Transverse colon (tissue), 4 donors: ENCODE results near the gene FLVCR1.

Source experiments
- CTCF ChIP-seq, 5 experiments: fragments of 200-600 bp in 3 of 5; fragments of 450-650 bp in 2 of 5; sonication (generic) in 3 of 5; IDR thresholded peaks; 1 replicate in 2 of 5; 2 replicates in 3 of 5; pipeline ENCODE4 v1.5.1; 2016 to 2017; ENCODE audit warnings: antibody characterized with exemption in 5 of 5, inconsistent platforms in 3 of 5, mild to moderate bottlenecking in 2 of 5, moderate library complexity in 1 of 5
- POLR2A ChIP-seq: fragments of 450-650 bp; IDR thresholded peaks from one replicate; pipeline ENCODE4 v1.6.1; 2016; ENCODE audit warnings: antibody characterized with exemption, mild to moderate bottlenecking, moderate library complexity
- POLR2AphosphoS5 ChIP-seq, 3 donors: sonication (generic); formaldehyde crosslinking; IDR thresholded peaks; one replicate each; pipeline ENCODE4 v1.6.1; 2016; ENCODE audit warnings: antibody characterized with exemption in 3 of 3

- TF ChIP-seq CTCF (IDR thresholded peaks at IDR 0.05) (no peak), POLR2A (no peak), POLR2AphosphoS5 (IDR thresholded peaks at IDR 0.05) (no peak)
Measured at GRCh38 chr1:212903664-212904063, 45.6 kb downstream of the FLVCR1 start.
